ENCODE measurements around the gene SPEF1.

DNA sequence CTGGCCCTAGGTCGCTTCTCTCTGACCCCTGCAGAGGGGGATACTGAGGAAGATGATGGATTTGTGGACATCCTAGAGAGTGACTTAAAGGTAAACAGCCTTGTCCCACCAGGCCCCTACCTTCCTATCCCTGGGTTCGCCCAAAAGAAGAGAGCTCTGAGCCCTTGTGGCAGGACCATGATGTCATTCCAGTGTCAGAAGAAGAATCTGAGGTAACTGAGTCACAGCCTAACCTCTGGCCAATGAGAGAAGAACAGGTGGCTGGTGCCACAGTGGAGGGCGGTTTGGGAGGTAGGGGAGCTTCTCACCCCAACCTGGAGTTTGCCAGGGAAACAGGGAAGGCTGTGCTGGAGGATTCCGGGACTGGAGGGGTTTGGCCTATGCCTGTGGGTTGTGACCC, 20.1 kb upstream of the SPEF1 start:
- TF ChIP-seq EP300 (IDR thresholded peaks at IDR 0.05; ENCODE audit: borderline replicate concordance) (no peak), YY1 (IDR thresholded peaks at IDR 0.05; ENCODE audit: low read depth) (no peak), CREB1 (IDR thresholded peaks at IDR 0.05; ENCODE audit: low read depth) (no peak), RAD21 (IDR thresholded peaks at IDR 0.05; ENCODE audit: low read depth) (no peak)
- TF ChIP-seq, protein P1, sequence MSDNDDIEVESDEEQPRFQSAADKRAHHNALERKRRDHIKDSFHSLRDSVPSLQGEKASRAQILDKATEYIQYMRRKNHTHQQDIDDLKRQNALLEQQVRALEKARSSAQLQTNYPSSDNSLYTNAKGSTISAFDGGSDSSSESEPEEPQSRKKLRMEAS (IDR thresholded peaks at IDR 0.05) = no peak

Data from Ishikawa (cell line).